Measurements from ENCODE around the gene BNC2.
"Not testable (repeated sequence)": the region's sequence is repeated elsewhere in the genome, so short reads cannot be mapped to it uniquely, and the experiment has no call there.

Gene BNC2

DNA sequence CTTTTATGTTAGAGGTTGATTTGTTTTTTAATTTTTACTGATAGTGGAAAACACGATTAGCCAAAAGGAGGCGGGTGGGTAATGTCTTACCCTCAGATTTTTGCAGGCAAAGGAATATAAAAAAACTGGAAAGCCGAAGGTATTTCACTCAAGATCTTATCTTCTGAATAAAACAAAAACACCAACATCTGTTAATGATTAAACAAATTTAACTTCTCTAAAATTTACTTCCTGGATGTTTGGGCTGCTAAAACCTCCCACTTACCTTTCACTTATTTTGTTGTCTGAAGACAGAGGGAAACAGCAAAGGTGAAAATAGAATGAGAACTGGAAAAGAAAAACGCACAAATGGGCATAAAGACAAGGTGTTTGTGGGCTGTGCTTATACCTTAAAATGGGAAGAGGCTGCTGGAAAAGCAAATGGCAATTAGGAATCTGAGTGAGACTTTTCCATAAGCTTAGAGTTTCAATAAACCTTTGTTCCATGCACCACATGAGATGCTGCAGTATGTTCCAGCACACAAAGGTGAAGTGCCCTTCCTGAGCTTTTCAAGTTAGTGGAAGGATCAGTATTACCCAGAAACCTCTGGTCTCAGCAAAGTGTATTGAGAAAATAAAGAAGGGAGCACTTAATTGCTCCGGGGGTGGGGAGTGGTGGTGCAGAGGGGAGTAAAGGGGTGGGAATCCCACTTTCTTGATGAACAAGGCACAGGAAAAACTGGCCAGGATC is 298.3 kb downstream of the BNC2 start:
- no peak for DNase-seq

DNA sequence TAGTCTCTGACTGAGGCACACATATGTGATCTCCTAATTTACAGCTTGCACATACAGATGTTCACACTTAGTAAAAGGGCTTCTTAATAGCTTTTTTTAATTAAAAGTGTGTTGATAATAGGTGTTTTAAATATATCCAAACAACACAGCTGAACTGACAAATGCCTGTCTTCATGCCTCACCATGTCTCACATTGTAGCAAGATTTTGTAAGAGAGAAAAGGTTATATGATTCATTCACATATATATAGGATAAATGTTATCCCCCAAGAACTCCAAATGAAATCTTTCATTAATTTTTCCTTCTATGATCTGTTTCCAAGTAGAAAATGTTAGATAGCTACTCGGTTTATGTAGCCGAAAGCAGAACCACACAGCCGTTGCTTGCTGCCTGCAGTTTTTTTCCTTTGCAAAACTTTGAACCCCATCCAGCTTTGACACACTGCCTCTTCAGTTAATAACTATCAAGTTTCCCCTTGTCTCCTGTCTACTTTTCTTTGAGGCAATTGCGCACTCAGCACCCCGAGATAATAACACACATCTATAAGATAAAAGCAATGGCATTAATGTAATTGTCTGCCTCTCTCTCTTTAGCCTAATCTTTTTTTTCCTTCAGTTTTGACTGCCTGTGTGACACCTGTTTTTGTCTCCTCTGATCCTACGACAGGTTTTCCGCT is 299.2 kb downstream of the BNC2 start:
- DNase-seq: no peak

DNA sequence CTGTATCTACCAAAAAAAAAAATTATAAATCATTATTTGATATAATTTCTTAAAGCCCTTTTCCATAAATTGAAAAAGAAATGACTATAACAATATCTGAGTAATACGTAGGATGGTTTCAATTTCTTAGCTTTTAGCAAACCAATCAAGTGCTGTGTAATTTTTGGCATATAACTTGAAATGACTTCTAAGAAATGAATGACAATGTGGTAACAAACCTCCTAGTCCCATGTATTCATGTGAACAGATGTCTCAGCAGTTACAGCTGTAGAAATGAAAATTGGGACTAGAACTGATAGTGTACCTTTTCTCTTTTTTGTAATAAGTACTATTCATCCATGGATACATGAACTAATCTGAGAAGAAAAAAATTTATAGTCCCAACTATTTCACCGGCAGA is 307.0 kb downstream of the BNC2 start:
- DNase-seq: no peak

DNA sequence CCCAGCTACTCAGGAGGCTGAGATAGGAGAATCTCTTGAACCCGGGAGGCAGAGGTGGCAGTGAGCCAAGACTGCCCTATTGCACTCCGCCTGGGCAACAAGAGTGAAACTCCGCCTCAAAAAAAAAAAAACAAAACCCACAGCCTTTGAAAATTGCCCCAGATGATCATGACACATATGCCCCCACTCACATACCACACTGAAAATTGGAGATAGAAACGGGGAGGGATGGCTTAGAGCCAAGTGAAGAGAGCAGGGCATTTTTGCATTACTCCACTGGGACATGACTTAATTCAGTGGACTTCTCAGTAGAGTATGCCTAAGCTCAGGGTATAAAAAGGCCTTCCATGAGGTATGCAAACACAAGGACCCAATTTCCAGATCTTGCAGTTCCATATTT is 309.3 kb downstream of the BNC2 start:
- no peak for DNase-seq

DNA sequence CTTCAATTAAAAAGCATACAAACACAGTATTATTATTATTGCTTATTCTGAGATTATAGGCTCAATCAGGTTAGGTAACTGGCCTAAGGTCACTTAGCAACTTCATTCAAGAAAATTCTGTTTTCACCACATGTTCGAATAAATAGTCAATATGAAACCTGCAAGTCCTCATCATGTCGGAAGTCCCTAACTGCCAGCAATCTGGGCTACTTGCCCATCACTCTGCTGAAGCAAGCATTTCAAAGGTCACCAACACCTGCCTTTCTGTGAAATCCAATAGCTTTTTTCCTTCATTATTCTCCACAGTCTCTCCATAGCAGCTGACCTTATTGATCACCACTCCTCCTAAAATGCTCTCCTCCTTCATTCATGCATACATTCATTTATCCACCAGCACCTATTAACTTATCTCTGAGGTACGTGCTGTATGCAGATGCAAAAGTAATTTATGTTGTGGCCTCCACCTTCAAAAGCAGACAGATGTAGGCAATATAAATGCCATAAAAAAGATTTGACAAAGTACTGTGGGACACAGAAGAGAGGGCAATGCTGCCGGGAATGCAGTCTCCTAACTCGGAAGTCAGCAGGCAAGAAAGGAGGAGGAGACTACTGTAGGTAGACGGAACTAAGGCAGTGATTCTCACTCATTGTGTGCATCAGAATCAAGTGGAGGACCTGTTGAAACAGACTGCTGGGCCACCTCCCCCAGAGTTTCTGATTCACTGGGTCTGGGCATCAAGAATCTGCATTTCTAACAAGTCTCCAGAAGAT is 310.9 kb downstream of the BNC2 start:
- no peak for DNase-seq

DNA sequence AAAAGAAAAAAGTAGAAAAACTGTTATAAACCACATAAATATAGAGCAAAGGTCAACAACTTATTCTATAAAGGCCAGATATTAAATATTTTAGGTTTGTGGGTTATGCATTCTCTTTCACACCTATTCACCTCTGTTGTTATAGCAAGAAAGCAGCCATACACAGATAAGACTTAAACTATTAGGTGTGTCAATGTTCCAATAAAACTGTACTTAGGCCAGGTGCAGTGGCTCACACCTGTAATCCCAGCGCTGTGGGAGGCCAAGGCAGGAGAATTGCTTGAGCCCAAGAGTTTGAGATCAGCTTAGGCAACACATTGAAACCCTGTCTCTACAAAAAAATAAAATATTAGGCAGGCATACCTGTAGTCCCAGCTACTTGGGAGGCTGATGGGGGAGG is 314.7 kb downstream of the BNC2 start:
- no peak for DNase-seq

DNA sequence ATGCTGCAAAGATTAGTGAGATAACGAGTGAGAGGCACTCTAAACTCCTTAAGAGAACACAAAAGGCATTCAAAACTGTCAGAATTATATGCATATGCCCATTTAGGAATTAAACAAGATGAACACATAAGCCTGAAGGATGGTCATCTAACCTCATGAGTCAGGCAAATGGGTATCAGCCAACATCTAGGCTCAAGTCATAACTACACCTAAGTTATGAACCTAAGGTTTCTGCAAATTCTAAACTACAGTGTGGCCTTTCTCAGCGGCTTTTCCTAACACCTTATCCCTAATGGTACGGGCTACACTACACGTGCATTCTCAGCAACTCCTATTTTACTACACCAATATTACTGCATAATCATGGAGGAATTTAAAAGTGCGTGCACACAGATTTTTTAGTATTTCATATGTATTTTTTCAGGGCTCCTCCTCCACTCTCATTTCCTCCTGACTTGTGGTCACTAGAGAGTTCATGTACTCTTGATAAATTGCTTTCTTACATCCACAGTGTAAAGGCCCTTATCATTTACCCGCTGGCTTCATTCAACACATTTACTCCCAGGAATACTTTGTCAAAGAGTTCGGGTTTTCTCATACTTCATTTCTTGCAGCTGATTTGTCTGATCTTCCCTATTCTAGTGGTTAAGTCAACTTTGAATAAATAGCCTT is 316.5 kb downstream of the BNC2 start:
- no peak for DNase-seq

DNA sequence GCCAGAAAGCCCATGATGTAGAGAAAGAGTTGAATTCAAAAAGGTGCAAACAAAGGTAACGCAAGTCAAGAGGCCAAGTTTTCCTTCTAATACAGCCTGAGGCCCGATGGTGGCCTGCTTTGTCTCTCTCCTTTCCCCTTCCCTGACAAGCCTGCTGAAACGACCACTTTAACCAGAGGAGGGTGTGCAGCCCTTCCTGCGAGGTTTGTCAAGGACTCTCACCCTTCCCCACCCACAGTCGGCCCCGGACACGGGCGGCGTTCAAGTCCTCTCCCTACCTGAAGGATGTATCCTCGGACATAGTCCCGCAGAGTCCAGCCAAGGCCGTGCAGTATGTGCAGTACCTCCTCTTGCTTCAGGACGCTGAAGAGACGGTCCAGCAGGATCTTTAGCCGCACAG is 318.2 kb downstream of the BNC2 start:
- no peak for DNase-seq

DNA sequence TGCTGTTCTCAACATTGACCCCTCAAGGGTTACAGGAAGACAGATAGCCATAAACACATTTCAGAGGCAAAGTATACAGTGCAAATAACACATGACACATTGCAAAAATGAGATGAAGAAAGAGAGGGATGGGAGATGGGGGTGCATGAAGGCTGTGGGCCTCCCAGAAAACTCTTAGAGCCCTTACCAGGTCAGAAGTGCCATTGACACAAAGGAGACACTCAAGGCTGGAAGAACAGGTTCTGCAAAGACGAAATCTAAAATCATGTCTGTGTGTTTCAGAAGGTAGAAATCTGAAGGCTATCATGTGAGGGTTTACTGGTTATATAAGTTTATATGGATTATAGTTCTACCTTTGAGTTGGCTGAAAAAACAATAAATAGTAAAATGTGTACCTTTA is 318.8 kb downstream of the BNC2 start:
- DNase-seq: no peak

DNA sequence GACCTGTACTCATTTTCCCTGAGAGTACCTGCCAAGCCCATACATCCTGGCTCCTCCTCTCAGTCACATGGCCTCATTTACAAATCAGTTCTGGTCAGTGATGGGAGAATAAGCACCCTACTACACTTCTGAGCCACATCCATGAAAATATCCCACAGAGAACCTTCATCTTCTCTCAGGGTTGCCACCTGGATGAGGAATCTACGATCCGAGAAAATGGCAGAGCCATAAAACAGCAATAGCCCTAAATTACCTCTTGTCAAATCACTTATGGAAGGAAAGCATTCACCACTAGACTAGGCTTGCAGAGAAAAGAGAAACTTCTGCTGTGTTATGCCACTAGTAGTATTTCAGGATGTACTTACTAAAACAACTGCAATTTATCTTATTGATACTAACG is 324.8 kb downstream of the BNC2 start:
- DNase-seq: no peak

DNA sequence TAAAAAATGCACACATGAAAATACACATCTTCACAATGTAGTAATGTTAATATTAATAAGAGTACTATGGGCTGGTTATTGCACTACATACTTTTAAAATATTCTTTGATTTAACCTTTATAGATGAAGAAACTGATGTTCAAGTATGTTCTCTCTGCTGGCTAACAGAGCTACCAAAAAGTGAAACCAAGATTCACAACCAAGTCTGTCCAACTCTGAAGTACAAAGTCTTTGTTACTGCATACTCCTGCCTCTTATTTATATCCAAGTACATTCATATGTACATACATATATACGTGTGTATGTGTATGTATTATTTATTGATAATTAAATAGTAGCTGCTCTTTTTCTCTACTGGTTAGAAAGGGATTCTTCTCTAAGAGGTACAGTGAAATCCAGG is 325.6 kb downstream of the BNC2 start:
- DNase-seq: no peak

DNA sequence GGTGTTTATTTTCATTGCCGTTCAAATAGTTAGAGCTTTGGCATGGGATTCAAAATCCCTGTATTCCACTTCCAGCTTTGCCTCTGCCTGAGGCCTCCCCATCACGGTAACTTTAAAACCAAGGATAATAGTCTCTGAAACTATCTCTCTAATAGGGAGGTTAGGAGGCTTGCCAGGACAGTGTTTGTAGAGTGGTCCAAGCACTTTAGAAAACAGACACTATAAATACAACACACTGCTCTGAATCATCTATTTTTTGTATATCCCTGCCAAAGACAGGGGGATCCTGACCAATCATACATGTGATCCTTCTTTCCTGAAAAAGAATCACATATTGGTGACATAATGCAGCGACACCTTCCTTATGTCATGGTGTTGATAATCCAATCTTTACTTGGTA is 326.8 kb downstream of the BNC2 start:
- no peak for DNase-seq

DNA sequence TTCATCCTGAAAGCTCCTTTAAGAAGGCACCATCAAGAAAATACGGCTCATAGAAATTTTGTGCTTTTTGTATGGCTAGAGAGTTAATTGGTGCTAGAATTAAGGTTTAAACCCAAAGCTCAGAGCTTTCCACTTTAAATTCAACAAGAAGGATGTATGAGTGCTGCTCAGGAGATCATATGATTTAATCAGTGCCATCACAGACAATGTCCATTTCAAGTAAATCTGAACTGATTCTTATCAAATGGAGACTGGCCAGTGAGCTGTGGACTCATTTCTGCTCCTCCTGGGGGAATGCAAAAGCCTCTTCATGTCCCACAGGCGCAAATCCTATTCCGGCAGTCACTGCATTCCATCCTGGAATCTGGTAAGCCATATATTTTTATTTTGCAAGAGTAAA is 327.2 kb downstream of the BNC2 start:
- no peak for DNase-seq

DNA sequence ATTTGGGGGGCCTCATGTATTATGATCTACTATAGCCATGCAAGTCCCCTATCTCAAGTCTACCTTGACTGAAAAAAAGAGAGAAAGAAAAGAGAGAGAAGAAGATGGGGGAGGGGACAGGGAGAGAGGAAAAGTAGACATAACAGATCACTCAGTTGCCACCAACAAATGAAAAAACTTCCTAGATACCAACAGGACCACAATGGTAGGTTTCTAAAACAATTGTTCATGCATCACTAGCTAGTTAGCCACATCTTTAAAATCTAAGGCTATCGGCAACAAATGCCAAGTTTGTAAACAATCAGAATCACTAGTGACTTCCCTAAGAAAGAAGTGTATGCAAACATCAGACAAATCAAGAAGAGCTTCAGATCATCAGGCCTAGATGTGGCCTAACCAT is 328.2 kb downstream of the BNC2 start:
- DNase-seq: no peak

DNA sequence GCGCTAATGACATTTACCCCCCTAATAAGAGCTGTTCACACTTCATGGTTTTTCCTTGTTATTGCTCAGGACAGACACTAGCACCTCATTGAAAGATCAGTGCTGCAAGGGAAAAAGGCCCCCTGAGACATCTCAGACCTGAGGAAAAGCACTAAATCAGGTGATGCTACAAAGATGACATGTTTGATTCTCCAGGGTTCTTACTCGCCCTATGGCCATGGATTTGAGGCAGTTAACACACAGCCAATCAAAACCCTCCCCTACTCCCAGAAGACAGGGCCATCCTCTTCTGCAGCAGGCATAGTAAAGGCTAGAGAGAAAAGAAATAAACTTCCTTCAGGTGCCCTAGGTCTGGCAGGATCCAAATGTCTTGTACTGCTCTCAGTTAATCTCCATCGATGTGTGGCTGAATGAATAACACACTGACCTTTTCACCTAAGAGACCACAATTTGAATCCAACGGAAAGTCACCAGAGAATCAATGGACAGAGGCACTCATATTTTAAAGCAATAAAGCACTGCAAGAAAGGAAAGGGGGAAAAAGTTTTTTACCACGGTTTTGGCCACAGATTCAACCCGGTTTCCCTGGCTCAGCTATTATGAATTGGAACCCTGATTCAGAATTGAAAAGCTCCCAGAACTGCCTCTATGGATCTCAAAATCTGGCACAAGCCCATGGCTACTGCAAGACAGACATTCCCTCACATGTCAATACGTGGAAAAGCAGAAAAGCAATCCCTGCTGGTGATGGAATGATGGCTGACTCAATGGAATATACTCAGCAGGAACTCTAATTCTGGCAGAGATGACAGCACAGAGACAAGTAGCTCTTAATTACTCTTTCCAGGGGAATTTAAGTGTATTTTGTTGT is 329.5 kb downstream of the BNC2 start:
- no peak for DNase-seq

DNA sequence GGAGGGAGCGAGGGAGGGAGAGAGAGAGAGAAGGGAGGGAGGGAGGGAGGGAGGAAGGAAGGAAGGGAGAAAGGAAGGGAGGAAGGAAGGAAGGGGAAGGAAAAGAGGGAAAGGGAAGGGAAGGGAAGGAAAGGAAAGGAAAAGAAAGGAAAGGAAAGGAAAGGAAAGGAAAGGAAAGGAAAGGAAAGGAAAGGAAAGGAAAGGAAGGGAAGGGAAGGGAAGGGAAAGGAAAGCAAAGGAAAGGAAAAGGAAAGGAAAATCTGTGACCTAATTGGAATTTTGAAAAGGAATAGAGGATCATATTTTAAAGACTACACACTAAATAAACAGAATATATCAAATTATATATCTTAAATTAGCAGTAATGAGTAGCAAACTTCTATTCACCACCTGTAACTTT is 330.8 kb downstream of the BNC2 start:
- DNase-seq: not testable (repeated sequence)

DNA sequence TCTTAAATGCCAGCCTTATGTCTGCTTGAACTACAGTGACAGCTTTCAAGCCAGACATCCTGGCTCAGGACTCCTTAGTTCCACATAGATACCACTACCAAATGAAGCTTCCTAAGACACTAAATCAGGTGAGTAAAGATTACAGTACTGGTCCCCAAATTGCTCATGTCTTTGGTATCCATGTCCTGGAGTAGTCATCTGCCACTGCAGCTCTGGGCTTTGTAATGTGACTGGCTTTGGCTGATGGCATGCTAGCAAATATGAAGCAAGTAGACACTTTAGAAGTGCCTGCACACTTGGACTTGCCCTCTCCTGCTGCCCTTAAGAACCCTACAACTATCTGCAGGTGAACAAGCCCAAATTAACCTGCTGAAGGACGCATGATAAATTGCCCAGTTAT is 334.9 kb downstream of the BNC2 start:
- DNase-seq: no peak

DNA sequence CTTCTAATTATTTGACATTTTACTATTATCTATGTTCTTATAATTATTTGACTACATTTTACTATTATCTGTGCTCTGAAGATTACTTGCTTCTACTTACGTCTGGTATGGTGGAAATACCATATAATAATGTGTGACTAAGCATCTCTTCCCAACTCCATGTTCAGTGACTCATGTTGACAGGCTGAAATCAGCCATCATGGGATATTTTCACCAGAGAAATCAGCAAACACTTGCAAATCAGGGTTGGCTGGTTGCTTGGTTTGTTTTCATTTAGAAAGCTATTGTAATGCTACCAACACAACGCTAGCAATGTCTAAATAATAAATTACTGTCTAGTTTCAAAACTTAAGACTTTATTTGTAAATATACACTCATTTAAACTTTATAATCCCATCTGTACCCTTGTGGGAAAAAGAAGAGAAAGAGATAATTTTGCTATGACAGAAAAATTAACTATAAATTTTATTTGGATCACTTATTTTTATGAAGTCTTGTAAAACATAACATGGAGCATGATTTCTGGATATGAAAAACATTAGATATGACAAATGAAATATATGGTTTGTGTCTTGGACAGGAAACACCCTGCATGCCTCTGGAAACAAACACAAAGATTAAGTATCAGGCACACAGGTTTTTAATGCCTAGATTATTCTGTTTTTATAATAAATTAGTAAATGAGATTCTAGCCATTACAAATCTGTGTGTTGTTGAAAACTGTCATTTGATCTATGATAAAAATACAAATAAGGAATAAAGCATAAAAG is 337.6 kb downstream of the BNC2 start:
- DNase-seq: no peak

DNA sequence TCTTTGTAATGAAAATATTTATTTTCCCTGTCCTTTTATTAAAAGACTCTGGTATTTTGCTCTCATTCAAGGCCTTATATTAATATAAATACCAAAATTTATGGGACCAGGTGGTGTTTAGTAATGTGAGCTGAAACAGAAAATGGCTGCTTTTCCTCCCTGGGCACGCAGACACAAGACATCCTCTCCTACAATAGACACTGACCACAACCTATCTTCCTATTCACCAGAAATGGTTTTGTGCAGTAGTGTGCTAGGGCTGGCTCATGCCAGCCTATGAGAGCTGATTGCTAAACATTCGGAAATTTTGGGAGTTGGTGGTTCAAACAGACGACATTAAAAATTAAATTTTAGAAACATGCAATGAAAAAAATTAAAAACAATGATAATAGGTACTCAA is 338.2 kb downstream of the BNC2 start:
- no peak for DNase-seq

DNA sequence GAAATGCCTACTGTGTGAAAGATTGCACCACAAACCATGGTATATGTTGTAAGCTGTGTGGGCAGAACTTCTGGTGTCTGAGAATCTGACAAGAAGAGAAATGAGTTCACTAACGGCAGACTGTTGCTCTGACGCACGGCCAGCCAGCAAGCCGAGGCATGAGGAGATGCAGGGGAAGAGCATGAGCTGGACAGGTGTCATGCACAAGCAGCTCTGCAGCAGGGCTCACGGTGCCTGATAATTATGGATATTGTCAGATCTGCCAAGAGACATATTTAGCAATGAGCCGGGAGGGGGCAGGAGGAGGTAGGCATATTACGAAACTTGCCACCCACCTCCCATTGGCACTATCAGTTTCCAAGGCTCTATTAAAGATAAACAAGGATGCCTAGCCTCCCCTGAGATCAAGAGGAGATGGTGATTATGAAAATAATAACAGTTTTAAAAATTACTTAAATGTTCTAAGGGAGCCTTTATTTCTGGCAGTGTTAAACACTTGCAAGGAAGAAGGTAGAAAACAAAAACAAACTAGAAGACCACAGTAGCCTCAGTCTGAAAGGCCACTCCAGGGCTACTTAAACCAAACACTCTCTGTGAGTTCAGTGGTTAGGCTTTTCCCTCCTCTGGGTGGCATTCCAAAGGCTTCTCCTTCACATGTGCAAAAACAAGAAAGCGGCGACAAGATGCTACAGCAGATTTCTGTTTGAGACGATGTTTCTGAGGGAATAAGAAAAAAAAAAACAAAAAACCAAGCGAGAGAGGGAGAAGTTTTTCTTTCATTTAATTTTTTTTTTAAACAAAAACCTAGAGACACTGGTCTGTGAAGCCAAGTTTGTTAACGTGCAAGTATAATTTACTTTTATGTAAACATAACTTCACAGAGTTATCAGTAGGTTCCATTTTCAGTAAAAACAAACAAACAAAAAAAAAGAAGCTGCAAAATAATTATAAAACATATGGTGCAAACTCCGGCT is 339.5 kb downstream of the BNC2 start:
- DNase-seq: no peak

DNA sequence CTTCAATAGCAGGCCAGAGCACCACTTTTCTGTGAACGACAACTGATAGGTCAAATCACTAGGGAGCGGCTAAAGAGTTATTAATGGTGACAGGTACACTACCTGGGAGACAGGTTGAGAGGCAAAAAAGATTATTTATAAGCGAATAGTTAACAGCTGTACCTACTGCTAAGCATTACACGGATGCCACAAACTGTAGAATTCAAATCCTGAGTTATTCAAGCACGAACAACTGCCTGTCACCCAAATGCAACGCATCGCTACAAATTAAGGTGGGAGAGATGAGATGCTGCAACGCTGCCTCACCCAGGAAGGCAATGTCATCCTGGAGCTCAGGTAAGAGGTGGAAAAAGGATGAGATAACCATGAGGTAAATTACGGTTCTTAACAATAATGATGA is 342.9 kb downstream of the BNC2 start:
- DNase-seq: no peak

All from activated CD4-positive, alpha-beta T cell treated with anti-CD3 and anti-CD28 coated beads, Interleukin-2, amount 50 U/mL, for 4 hours (primary cell).